ENCODE measurements around the gene TAAR6.

DNA sequence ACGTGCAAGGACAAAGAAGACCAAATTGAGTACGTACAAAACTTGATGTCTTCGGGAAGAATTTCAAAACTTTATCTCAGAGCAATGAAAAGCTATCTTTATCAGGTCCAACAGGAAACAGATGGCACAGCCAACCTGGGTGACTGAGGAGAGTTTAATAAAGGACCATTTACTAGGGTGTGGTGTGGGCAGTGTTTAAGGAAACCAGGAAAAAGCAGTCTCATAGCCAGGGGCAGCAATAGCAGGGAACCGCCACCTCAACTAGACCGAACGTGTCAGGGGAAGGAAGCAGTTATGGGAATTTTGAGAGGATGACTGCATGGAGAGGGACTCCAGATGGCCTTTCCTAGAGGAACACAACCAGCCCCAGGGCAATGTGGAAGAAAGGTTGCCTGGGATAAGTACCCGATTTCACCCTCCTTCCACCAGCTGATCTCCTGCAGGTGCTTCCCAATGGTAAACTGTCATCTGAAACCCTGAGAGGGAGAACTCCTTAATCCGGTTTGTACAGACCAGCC lies 34.6 kb downstream of the TAAR6 start:
- TF ChIP-seq, protein P1, sequence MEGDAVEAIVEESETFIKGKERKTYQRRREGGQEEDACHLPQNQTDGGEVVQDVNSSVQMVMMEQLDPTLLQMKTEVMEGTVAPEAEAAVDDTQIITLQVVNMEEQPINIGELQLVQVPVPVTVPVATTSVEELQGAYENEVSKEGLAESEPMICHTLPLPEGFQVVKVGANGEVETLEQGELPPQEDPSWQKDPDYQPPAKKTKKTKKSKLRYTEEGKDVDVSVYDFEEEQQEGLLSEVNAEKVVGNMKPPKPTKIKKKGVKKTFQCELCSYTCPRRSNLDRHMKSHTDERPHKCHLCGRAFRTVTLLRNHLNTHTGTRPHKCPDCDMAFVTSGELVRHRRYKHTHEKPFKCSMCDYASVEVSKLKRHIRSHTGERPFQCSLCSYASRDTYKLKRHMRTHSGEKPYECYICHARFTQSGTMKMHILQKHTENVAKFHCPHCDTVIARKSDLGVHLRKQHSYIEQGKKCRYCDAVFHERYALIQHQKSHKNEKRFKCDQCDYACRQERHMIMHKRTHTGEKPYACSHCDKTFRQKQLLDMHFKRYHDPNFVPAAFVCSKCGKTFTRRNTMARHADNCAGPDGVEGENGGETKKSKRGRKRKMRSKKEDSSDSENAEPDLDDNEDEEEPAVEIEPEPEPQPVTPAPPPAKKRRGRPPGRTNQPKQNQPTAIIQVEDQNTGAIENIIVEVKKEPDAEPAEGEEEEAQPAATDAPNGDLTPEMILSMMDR (IDR thresholded peaks at IDR 0.05): no peak
- TF ChIP-seq POLR2A (IDR thresholded peaks at IDR 0.05) (no peak), POLR2AphosphoS5 (IDR thresholded peaks at IDR 0.05) (no peak), EP300 (IDR thresholded peaks at IDR 0.05) (no peak)

Measured in sigmoid colon (tissue), 4 donors.